Neural cell (in vitro differentiated cells): ENCODE results near the gene IGIP.

ENCODE experiments used
- EP300 ChIP-seq: fragments of 450-650 bp; conservative IDR thresholded peaks from 2 replicates; pipeline ENCODE4 v1.6.1; 2014; ENCODE audit warnings: antibody characterized with exemption, mild to moderate bottlenecking, moderate library complexity; ENCODE audit not compliant: poor library complexity, severe bottlenecking
- EZH2 ChIP-seq: fragments of 200-600, 300-800 bp; shearing (Covaris generic), sonication (generic); IDR thresholded peaks from 2 replicates; pipeline ENCODE4 v1.6.1; 2014; ENCODE audit warnings: antibody characterized with exemption, low read length, borderline replicate concordance, mild to moderate bottlenecking; ENCODE audit not compliant: insufficient read depth, poor library complexity, severe bottlenecking
- MXI1 ChIP-seq: fragments of 450-650 bp; conservative IDR thresholded peaks from 2 replicates; pipeline ENCODE4 v1.6.1; 2014; ENCODE audit warnings: antibody characterized with exemption, mild to moderate bottlenecking; ENCODE audit not compliant: poor library complexity, severe bottlenecking
- POLR2AphosphoS5 ChIP-seq: IDR thresholded peaks from 2 replicates; pipeline ENCODE4 v1.6.1; 2012
- RAD21 ChIP-seq: fragments of 450-650 bp; conservative IDR thresholded peaks from 2 replicates; pipeline ENCODE4 v1.6.1; 2014; ENCODE audit warnings: antibody characterized with exemption, mild to moderate bottlenecking, moderate library complexity
- SMC3 ChIP-seq: fragments of 450-650 bp; conservative IDR thresholded peaks from 2 replicates; pipeline ENCODE4 v1.6.1; 2014; ENCODE audit warnings: antibody characterized with exemption, mild to moderate bottlenecking, moderate library complexity; ENCODE audit not compliant: poor library complexity
- TAF1 ChIP-seq: IDR thresholded peaks from 2 replicates; pipeline ENCODE4 v1.6.1; 2012; ENCODE audit warnings: low read depth
- TF ChIP-seq, protein P1 (sequence below): fragments of 450-650 bp; IDR thresholded peaks from 2 replicates; pipeline ENCODE4 v1.5.1; 2014; ENCODE audit warnings: antibody characterized with exemption, mild to moderate bottlenecking, moderate library complexity; ENCODE audit not compliant: poor library complexity, severe bottlenecking
- TF ChIP-seq, protein P2 (sequence below): IDR thresholded peaks from 2 replicates; pipeline ENCODE4 v1.6.1; 2012; ENCODE audit warnings: borderline replicate concordance

DNA sequence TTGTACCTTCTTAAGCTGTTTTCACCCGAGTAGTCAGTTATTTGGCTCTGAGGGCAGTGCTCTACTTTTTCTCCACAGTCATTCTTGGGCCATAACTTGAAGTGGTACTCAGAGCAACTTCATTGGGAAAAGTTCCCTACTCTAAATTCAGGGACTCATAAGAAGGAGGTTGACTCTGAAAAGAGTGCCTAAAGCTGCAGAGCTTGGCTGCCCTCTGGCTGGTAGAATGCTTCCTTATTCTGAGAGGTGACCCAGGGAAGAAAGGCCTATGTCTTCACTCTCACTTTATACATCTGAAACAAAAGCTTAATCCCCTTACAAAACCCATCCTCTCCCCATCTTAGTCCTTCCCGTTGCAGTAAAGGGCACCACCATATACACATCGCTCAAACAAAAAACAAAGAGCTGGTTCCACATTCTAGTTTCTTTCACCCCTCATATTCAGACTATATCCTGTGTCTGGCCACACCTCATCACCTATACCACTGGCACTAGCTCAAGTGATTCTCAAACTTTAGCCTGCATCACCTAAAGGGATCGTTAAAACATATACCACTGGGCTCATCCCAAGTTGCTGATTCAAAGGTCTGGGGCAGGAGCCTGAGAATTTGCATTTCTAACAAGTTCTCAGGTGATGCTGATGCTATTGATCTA, 7.9 kb downstream of the IGIP start:
- TF ChIP-seq, protein P1, sequence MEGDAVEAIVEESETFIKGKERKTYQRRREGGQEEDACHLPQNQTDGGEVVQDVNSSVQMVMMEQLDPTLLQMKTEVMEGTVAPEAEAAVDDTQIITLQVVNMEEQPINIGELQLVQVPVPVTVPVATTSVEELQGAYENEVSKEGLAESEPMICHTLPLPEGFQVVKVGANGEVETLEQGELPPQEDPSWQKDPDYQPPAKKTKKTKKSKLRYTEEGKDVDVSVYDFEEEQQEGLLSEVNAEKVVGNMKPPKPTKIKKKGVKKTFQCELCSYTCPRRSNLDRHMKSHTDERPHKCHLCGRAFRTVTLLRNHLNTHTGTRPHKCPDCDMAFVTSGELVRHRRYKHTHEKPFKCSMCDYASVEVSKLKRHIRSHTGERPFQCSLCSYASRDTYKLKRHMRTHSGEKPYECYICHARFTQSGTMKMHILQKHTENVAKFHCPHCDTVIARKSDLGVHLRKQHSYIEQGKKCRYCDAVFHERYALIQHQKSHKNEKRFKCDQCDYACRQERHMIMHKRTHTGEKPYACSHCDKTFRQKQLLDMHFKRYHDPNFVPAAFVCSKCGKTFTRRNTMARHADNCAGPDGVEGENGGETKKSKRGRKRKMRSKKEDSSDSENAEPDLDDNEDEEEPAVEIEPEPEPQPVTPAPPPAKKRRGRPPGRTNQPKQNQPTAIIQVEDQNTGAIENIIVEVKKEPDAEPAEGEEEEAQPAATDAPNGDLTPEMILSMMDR, result no peak
- TF ChIP-seq TAF1 (no peak), SMC3 (no peak), EZH2 (no peak), POLR2AphosphoS5 (no peak), EP300 (no peak), RAD21 (no peak), MXI1 (no peak)
- TF ChIP-seq, protein P2, sequence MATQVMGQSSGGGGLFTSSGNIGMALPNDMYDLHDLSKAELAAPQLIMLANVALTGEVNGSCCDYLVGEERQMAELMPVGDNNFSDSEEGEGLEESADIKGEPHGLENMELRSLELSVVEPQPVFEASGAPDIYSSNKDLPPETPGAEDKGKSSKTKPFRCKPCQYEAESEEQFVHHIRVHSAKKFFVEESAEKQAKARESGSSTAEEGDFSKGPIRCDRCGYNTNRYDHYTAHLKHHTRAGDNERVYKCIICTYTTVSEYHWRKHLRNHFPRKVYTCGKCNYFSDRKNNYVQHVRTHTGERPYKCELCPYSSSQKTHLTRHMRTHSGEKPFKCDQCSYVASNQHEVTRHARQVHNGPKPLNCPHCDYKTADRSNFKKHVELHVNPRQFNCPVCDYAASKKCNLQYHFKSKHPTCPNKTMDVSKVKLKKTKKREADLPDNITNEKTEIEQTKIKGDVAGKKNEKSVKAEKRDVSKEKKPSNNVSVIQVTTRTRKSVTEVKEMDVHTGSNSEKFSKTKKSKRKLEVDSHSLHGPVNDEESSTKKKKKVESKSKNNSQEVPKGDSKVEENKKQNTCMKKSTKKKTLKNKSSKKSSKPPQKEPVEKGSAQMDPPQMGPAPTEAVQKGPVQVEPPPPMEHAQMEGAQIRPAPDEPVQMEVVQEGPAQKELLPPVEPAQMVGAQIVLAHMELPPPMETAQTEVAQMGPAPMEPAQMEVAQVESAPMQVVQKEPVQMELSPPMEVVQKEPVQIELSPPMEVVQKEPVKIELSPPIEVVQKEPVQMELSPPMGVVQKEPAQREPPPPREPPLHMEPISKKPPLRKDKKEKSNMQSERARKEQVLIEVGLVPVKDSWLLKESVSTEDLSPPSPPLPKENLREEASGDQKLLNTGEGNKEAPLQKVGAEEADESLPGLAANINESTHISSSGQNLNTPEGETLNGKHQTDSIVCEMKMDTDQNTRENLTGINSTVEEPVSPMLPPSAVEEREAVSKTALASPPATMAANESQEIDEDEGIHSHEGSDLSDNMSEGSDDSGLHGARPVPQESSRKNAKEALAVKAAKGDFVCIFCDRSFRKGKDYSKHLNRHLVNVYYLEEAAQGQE, result no peak
